SK-N-MC (cell line): ENCODE results near the gene GABPB1.

Source experiments
- EZH2 ChIP-seq: fragments of 200-600 bp; sonication (generic); IDR thresholded peaks from one replicate; pipeline ENCODE4 v1.6.1; 2017; ENCODE audit warnings: antibody characterized with exemption
- FOXP2 ChIP-seq: optimal IDR thresholded peaks from 2 replicates; pipeline ENCODE3; 2011; ENCODE audit warnings: mild to moderate bottlenecking, moderate library complexity; ENCODE audit not compliant: insufficient read depth; ENCODE audit errors: extremely low read length, control extremely low read depth
- POLR2AphosphoS5 ChIP-seq: IDR thresholded peaks from 2 replicates; pipeline ENCODE4 v1.6.1; 2012; ENCODE audit warnings: mild to moderate bottlenecking, low read depth, low read length, borderline replicate concordance

- TF ChIP-seq EZH2 (no peak), POLR2AphosphoS5 (no peak), FOXP2 (no peak)
Measured at GRCh38 chr15:50353251-50353974, 1.6 kb downstream of the GABPB1 start.
